Loucy (cell line): ENCODE results near the gene CIDEB.

Source experiments
- H2AFZ ChIP-seq: fragments of 200-600 bp; sonication (generic); 2 replicates; pipeline ENCODE4 v1.6.0; 2016; ENCODE audit warnings: antibody characterized with exemption, mild to moderate bottlenecking, low read length, moderate library complexity
- H3F3A ChIP-seq: fragments of 200-600 bp; 2 replicates; pipeline ENCODE4 v1.6.0; 2016; ENCODE audit warnings: antibody characterized with exemption, low read depth, mild to moderate bottlenecking
- H3K27me3 ChIP-seq: fragments of 200-600 bp; sonication (generic); 2 replicates; pipeline ENCODE4 v1.6.1; 2014; ENCODE audit warnings: low read length, mild to moderate bottlenecking; ENCODE audit not compliant: insufficient read depth, poor library complexity, severe bottlenecking
- H3K36me3 ChIP-seq: fragments of 200-600 bp; sonication (generic); 2 replicates; pipeline ENCODE4 v1.6.1; 2016; ENCODE audit warnings: low read length; ENCODE audit not compliant: insufficient read depth
- H3K4me1 ChIP-seq: fragments of 200-600 bp; sonication (generic); 2 replicates; pipeline ENCODE4 v1.5.1; 2014; ENCODE audit warnings: low read length, mild to moderate bottlenecking; ENCODE audit not compliant: insufficient read depth, poor library complexity, severe bottlenecking
- H3K4me2 ChIP-seq: fragments of 200-600 bp; sonication (generic); 2 replicates; pipeline ENCODE4 v1.6.0; 2014; ENCODE audit warnings: antibody characterized with exemption, low read length, low read depth, mild to moderate bottlenecking; ENCODE audit not compliant: poor library complexity, severe bottlenecking
- H3K4me3 ChIP-seq: fragments of 200-600 bp; sonication (generic); 2 replicates; pipeline ENCODE4 v1.5.1; 2014; ENCODE audit warnings: low read length, mild to moderate bottlenecking, mixed read lengths; ENCODE audit not compliant: poor library complexity, severe bottlenecking
- H3K79me2 ChIP-seq: fragments of 200-600 bp; sonication (generic); 2 replicates; pipeline ENCODE4 v1.6.1; 2014; ENCODE audit warnings: low read length; ENCODE audit not compliant: insufficient read depth
- H3K9ac ChIP-seq: fragments of 200-600 bp; sonication (generic); 2 replicates; pipeline ENCODE4 v1.6.0; 2014; ENCODE audit warnings: mild to moderate bottlenecking, low read depth, low read length, moderate library complexity; ENCODE audit not compliant: poor library complexity, severe bottlenecking
- H3K9me2 ChIP-seq: fragments of 200-600 bp; sonication (generic); replicated peaks from 2 replicates; pipeline ENCODE4 v1.6.1; 2016; ENCODE audit warnings: low read depth, low read length, mixed read lengths
- H3K9me3 ChIP-seq: fragments of 200-600 bp; sonication (generic); 2 replicates; pipeline ENCODE4 v1.6.1; 2014; ENCODE audit warnings: mild to moderate bottlenecking, antibody characterized with exemption, low read length, low read depth; ENCODE audit not compliant: insufficient read depth
- H4K20me1 ChIP-seq: fragments of 200-600 bp; sonication (generic); 2 replicates; pipeline ENCODE4 v1.6.0; 2014; ENCODE audit warnings: antibody characterized with exemption, low read length, mild to moderate bottlenecking; ENCODE audit not compliant: insufficient read depth, poor library complexity, severe bottlenecking
- EZH2phosphoT487 ChIP-seq: fragments of 200-600 bp; IDR thresholded peaks from 2 replicates; pipeline ENCODE4 v1.6.1; 2018; ENCODE audit warnings: antibody characterized with exemption, mild to moderate bottlenecking, moderate library complexity, borderline replicate concordance
- TF ChIP-seq, protein P1 (sequence below): fragments of 200-600 bp; sonication (generic); conservative IDR thresholded peaks from 2 replicates; pipeline ENCODE4 v1.5.1; 2014; ENCODE audit warnings: mild to moderate bottlenecking, antibody characterized with exemption, low read length

Gene CIDEB

DNA sequence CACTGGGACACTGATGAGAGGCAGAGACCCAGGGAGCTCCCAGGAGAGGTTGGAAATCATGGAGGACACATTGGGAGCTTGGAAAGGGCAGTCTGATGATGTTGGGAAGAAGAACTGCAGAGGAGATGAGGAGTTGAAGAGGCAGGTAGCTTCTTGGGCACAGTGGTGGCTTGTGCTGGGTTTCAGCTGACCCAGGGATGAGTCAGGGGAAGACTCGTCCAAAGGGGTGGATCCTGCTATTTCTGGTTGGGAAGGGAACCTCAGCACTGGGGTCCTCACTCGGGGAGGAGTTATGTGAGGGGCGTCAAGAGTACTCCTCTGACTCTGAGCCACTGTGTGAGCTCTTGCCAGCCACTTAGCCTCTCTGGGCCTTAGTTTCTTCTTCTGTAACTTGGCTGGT, 15.6 kb upstream of the CIDEB start:
- no peaks in the 10 kb centered on the region for H4K20me1 ChIP-seq
- no peak overlapping the region for H3K9ac ChIP-seq
- no peak overlapping the region for H3K4me3 ChIP-seq
- no peak for TF ChIP-seq EZH2phosphoT487
- TF ChIP-seq, protein P1, sequence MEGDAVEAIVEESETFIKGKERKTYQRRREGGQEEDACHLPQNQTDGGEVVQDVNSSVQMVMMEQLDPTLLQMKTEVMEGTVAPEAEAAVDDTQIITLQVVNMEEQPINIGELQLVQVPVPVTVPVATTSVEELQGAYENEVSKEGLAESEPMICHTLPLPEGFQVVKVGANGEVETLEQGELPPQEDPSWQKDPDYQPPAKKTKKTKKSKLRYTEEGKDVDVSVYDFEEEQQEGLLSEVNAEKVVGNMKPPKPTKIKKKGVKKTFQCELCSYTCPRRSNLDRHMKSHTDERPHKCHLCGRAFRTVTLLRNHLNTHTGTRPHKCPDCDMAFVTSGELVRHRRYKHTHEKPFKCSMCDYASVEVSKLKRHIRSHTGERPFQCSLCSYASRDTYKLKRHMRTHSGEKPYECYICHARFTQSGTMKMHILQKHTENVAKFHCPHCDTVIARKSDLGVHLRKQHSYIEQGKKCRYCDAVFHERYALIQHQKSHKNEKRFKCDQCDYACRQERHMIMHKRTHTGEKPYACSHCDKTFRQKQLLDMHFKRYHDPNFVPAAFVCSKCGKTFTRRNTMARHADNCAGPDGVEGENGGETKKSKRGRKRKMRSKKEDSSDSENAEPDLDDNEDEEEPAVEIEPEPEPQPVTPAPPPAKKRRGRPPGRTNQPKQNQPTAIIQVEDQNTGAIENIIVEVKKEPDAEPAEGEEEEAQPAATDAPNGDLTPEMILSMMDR = no peak
- peaks cover 26% of the 10 kb centered on the region for H3K4me1 ChIP-seq
- 0 out of 2 replicates have a peak, but pooled peaks cover 3% of the 10 kb centered on the region for H3F3A ChIP-seq
- no peaks in the 10 kb centered on the region for H3K9me2 ChIP-seq
- H3K27me3 ChIP-seq = no peaks in the 10 kb centered on the region
- no peaks in the 10 kb centered on the region for H3K36me3 ChIP-seq
- H3K4me2 ChIP-seq = no peak overlapping the region
- H2AFZ ChIP-seq = no peak overlapping the region
- H3K79me2 ChIP-seq = no peaks in the 10 kb centered on the region
- no peaks in the 10 kb centered on the region for H3K9me3 ChIP-seq

DNA sequence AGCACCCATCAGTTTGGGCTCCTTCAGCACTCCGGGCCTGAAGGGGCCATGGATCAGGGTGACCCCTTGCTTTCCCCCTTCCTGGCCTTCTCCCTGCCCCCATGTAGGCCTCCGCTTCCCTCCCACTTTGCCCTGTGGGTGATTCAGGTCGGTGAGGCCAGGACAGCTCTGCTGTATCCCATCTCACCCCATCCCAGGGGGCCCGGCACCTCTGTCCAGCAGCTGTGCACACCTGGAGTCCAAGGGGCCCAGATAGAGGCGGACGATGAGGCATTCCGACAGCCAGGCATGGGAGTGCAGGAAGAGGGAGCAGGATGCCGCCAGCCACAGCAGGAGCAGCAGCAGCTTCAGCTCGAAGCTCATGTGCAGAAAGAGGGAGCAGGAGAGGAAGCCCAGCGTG, 14.9 kb upstream of the CIDEB start:
- no peaks in the 10 kb centered on the region for H3K36me3 ChIP-seq
- TF ChIP-seq, protein P1 = no peak
- no peak for TF ChIP-seq EZH2phosphoT487
- H4K20me1 ChIP-seq = no peaks in the 10 kb centered on the region
- no peaks in the 10 kb centered on the region for H3K79me2 ChIP-seq
- no peak overlapping the region for H3K4me3 ChIP-seq
- H3K9ac ChIP-seq = no peak overlapping the region
- H3F3A ChIP-seq = 0 out of 2 replicates have a peak, but pooled peaks cover 3% of the 10 kb centered on the region
- H2AFZ ChIP-seq = no peak overlapping the region
- no peak overlapping the region for H3K4me2 ChIP-seq
- no peaks in the 10 kb centered on the region for H3K9me2 ChIP-seq
- H3K27me3 ChIP-seq = no peaks in the 10 kb centered on the region
- no peaks in the 10 kb centered on the region for H3K9me3 ChIP-seq
- peaks cover 26% of the 10 kb centered on the region for H3K4me1 ChIP-seq

DNA sequence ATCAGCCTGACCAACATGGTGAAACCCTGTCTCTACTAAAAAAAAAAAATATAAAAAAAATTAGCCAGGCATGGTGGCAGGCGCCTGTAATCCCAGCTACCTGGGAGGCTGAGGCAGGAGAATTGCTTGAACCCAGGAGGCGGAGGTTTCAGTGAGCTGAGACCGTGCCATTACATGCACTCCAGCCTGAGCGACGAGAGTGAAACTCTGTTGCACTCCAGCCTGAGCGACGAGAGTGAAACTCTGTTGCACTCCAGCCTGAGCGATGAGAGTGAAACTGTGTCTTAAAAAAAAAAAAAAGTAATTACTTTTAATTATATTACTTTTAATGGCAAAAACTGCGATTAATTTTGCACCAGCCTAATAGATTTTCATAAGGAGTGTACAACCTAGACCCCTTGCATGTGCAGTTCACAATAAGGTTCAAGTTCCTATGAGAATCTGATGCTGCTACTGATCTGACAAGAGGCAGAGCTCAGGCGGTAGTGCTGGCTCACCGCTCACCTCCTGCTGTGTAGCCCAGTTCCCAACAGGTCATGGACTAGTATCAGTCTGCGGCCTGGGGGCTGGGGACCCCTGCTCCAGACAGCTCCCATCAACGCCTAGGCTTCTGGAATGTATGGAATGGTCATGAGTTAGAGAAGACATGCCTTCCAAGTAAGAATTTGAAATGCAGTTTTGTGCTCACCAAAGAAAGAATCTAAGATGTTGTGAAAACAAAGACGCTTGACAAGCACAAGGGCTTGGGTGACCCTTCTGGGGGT, 13.6 kb upstream of the CIDEB start:
- Histone ChIP-seq H3K9ac (no peak overlapping the region), H3K27me3 (no peaks in the 10 kb centered on the region), H3K4me1 (peaks cover 17% of the 10 kb centered on the region), H2AFZ (no peak overlapping the region), H3K9me3 (no peaks in the 10 kb centered on the region), H3K36me3 (no peaks in the 10 kb centered on the region), H3F3A (no peaks in the 10 kb centered on the region), H4K20me1 (no peaks in the 10 kb centered on the region), H3K4me2 (no peak overlapping the region), H3K4me3 (no peak overlapping the region), H3K9me2 (no peaks in the 10 kb centered on the region), H3K79me2 (no peaks in the 10 kb centered on the region)
- TF ChIP-seq, protein P1 = no peak
- TF ChIP-seq EZH2phosphoT487 = no peak
